Liver (tissue), 9 donors: ENCODE measurements around the gene CACNA2D1. TPM values are rescaled to one million over a fixed set of nuclear protein-coding genes. Genes with fewer than 3 reads are reported as not detected.

Experiments used
- DNase-seq: peaks from one replicate; pipeline ENCODE4 v3.0.0-alpha.2; 2017; ENCODE audit warnings: low spot score
- H3K27ac ChIP-seq, 2 donors: one replicate each; pipeline ENCODE4 v1.7.0; 2013; ENCODE audit warnings: inconsistent platforms in 2 of 2, low read length in 2 of 2, control low read depth in 1 of 2, low read depth in 1 of 2, mild to moderate bottlenecking in 1 of 2
- H3K27me3 ChIP-seq, 4 donors: one replicate each; pipeline versions ENCODE4 v1.6.1 to v1.7.0; 2013; ENCODE audit warnings: low read length in 3 of 4, inconsistent platforms in 1 of 4, mild to moderate bottlenecking in 1 of 4, moderate library complexity in 1 of 4; ENCODE audit not compliant: control insufficient read depth in 4 of 4, insufficient read depth in 4 of 4
- H3K36me3 ChIP-seq, 4 donors: one replicate each; pipeline versions ENCODE4 v1.6.1 to v1.7.0; 2013; ENCODE audit warnings: low read length in 3 of 4, mild to moderate bottlenecking in 3 of 4, low read depth in 1 of 4, moderate library complexity in 1 of 4; ENCODE audit not compliant: control insufficient read depth in 4 of 4, insufficient read depth in 3 of 4
- H3K4me1 ChIP-seq, 4 donors: one replicate each; pipeline versions ENCODE4 v1.6.1 to v1.7.0; 2013; ENCODE audit warnings: low read length in 3 of 4, mild to moderate bottlenecking in 3 of 4, moderate library complexity in 1 of 4; ENCODE audit not compliant: control insufficient read depth in 4 of 4, insufficient read depth in 4 of 4
- H3K4me3 ChIP-seq, 3 donors: one replicate each; pipeline versions ENCODE4 v1.6.1 to v1.7.0; 2013; ENCODE audit warnings: low read length in 3 of 3, control low read depth in 1 of 3, low read depth in 1 of 3, mild to moderate bottlenecking in 1 of 3
- H3K9ac ChIP-seq, 2 donors: one replicate each; pipeline ENCODE4 v1.7.0; 2013; ENCODE audit warnings: low read length in 2 of 2, mild to moderate bottlenecking in 2 of 2, moderate library complexity in 2 of 2, control low read depth in 1 of 2, low read depth in 1 of 2
- H3K9me3 ChIP-seq, 4 donors: one replicate each; pipeline versions ENCODE4 v1.6.1 to v1.7.0; 2013; ENCODE audit warnings: low read length in 3 of 4; ENCODE audit not compliant: control insufficient read depth in 4 of 4
- ATF3 ChIP-seq: IDR thresholded peaks from 2 replicates; pipeline ENCODE4 v1.6.1; 2016; ENCODE audit warnings: antibody characterized with exemption
- CTCF ChIP-seq: fragments of 150-350 bp; IDR thresholded peaks from 2 replicates; pipeline ENCODE4 v1.5.1; 2017; ENCODE audit warnings: improper control_type of control experiment, low read depth, low read length; ENCODE audit not compliant: missing input control
- EGR1 ChIP-seq, 2 donors: IDR thresholded peaks; 2 replicates each; pipeline ENCODE4 v1.6.1; 2016 to 2018; ENCODE audit warnings: antibody characterized with exemption in 2 of 2, low read depth in 2 of 2
- FOXA1 ChIP-seq: IDR thresholded peaks from 2 replicates; pipeline ENCODE4 v1.6.1; 2016; ENCODE audit warnings: antibody characterized with exemption
- FOXA2 ChIP-seq: IDR thresholded peaks from 2 replicates; pipeline ENCODE4 v1.6.1; 2016; ENCODE audit warnings: antibody characterized with exemption
- GABPA ChIP-seq, 2 donors: IDR thresholded peaks in 1 of 2; conservative IDR thresholded peaks in 1 of 2; 2 replicates each; pipeline ENCODE4 v1.6.1; 2016; ENCODE audit warnings: antibody characterized with exemption in 2 of 2, mild to moderate bottlenecking in 1 of 2, moderate library complexity in 1 of 2
- HNF4A ChIP-seq, 2 donors: conservative IDR thresholded peaks; 2 replicates each; pipeline ENCODE4 v1.6.1; 2016; ENCODE audit warnings: antibody characterized with exemption in 2 of 2, mild to moderate bottlenecking in 2 of 2
- HNF4G ChIP-seq: IDR thresholded peaks from 2 replicates; pipeline ENCODE4 v1.6.1; 2016; ENCODE audit warnings: antibody characterized with exemption
- JUND ChIP-seq, 2 donors: IDR thresholded peaks; 2 replicates each; pipeline ENCODE4 v1.6.1; 2016; ENCODE audit warnings: antibody characterized with exemption in 2 of 2
- MAX ChIP-seq: IDR thresholded peaks from 2 replicates; pipeline ENCODE4 v1.6.1; 2016; ENCODE audit warnings: antibody characterized with exemption
- NR2F2 ChIP-seq: IDR thresholded peaks from 2 replicates; pipeline ENCODE4 v1.6.1; 2016; ENCODE audit warnings: antibody characterized with exemption
- RAD21 ChIP-seq, 2 donors: IDR thresholded peaks; 2 replicates each; pipeline ENCODE4 v1.6.1; 2016; ENCODE audit warnings: antibody characterized with exemption in 2 of 2, mild to moderate bottlenecking in 2 of 2
- REST ChIP-seq: IDR thresholded peaks from 2 replicates; pipeline ENCODE4 v1.6.1; 2016; ENCODE audit warnings: antibody characterized with exemption, mild to moderate bottlenecking
- RXRA ChIP-seq, 2 donors: IDR thresholded peaks; 2 replicates each; pipeline ENCODE4 v1.6.1; 2017 to 2018; ENCODE audit warnings: antibody characterized with exemption in 2 of 2, mild to moderate bottlenecking in 1 of 2
- SP1 ChIP-seq: IDR thresholded peaks from 2 replicates; pipeline ENCODE4 v1.6.1; 2018; ENCODE audit warnings: antibody characterized with exemption, mild to moderate bottlenecking
- TAF1 ChIP-seq: conservative IDR thresholded peaks from 2 replicates; pipeline ENCODE4 v1.6.1; 2016; ENCODE audit warnings: antibody characterized with exemption, mild to moderate bottlenecking
- YY1 ChIP-seq: IDR thresholded peaks from 2 replicates; pipeline ENCODE4 v1.6.1; 2016; ENCODE audit warnings: antibody characterized with exemption, mild to moderate bottlenecking
- WGBS: extraction: QIAGEN DNeasy Blood & Tissue Kit; methylation state at CpG from one replicate; pipeline ENCODE4 v1.1.7; 2013; 5-methylcytosine and 5-hydroxymethylcytosine counted together
- polyA plus RNA-seq, 2 donors: library from polyadenylated mRNA; stranded (reverse) in 1 of 2; unstranded in 1 of 2; fragments of 200-250 nt in 1 of 2; fragments of >200 nt in 1 of 2; fragmentation: Nextera tagmentation in 1 of 2; extraction: Ambion mirVana in 1 of 2; gene quantifications; one replicate each; pipeline versions ENCODE4 v1.2.1 to v1.2.3, GENCODE V29; 2013 to 2015
- total RNA-seq, 2 donors: library from RNA; depleted of rRNA; stranded (reverse); fragments of >200 nt; gene quantifications; one replicate each; pipeline ENCODE4 v1.2.3, GENCODE V29; 2014
- TF ChIP-seq, protein P1 (sequence below): IDR thresholded peaks from 2 replicates; pipeline ENCODE4 v1.6.1; 2016; ENCODE audit warnings: antibody characterized with exemption
- donor health status: healthy.
- donor health status: healthy.
- donor health status: healthy.
- donor health status: healthy.
- donor health status: healthy.

Gene CACNA2D1
- total and polyA plus RNA-seq, 4 donors, result 0.42 to 2.3 (median 0.94) TPM

- TF ChIP-seq REST (no peak), GABPA (IDR thresholded peaks at IDR 0.05 in 1 of 2, conservative IDR thresholded peaks at IDR 0.05 in 1 of 2) (no peak), ATF3 (no peak), TAF1 (no peak), HNF4G (no peak), RXRA (IDR thresholded peaks at IDR 0.05) (no peak), JUND (IDR thresholded peaks at IDR 0.05) (no peak)
These were observed 150.1 kb downstream of the CACNA2D1 start (continued) for GRCh38 chr7:82293467-82293866.

DNA sequence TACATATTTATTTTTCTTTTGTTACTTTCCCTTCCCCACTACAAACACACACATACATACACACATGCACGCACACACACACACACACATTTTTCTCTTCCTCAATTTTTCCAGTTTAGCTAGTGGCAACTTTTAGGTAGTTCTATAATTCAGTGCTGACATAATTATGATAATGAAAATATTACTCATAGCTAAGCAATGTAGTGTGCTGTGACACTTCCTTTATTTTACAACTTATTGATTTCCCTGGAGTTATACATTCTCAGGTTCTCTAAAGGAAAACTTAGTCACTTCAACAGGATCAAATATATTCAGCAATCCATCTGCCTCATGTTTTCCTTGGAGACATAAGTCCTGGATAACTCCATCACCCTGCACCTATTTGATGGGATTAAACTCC lies 151.6 kb downstream of the CACNA2D1 start:
- Histone ChIP-seq H3K9ac (no peak overlapping the region), H3K4me3 (no peak overlapping the region), H3K27me3 (no peaks in the 10 kb centered on the region), H3K9me3 (peaks cover 0 to 3% (median under 1%) of the 10 kb centered on the region in 4 donors), H3K4me1 (no peaks in the 10 kb centered on the region), H3K27ac (no peak overlapping the region), H3K36me3 (no peaks in the 10 kb centered on the region)
- DNase-seq, result no peak
- 89% methylated on average over 1 of the region's 1 CpG for WGBS
- TF ChIP-seq EGR1 (IDR thresholded peaks at IDR 0.05; ENCODE audit: low read depth in 2 of 2) (no peak), REST (no peak), CTCF (no peak), TAF1 (no peak), HNF4A (conservative IDR thresholded peaks at IDR 0.05) (no peak), SP1 (no peak), RAD21 (IDR thresholded peaks at IDR 0.05) (no peak), FOXA1 (no peak), NR2F2 (no peak), MAX (no peak), FOXA2 (no peak), HNF4G (no peak), YY1 (no peak), ATF3 (no peak), RXRA (IDR thresholded peaks at IDR 0.05) (no peak), GABPA (IDR thresholded peaks at IDR 0.05 in 1 of 2, conservative IDR thresholded peaks at IDR 0.05 in 1 of 2) (no peak), JUND (IDR thresholded peaks at IDR 0.05) (no peak)
- TF ChIP-seq, protein P1, sequence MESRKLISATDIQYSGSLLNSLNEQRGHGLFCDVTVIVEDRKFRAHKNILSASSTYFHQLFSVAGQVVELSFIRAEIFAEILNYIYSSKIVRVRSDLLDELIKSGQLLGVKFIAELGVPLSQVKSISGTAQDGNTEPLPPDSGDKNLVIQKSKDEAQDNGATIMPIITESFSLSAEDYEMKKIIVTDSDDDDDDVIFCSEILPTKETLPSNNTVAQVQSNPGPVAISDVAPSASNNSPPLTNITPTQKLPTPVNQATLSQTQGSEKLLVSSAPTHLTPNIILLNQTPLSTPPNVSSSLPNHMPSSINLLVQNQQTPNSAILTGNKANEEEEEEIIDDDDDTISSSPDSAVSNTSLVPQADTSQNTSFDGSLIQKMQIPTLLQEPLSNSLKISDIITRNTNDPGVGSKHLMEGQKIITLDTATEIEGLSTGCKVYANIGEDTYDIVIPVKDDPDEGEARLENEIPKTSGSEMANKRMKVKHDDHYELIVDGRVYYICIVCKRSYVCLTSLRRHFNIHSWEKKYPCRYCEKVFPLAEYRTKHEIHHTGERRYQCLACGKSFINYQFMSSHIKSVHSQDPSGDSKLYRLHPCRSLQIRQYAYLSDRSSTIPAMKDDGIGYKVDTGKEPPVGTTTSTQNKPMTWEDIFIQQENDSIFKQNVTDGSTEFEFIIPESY, result no peak
